Kidney (tissue), 14 donors: ENCODE results near the gene SRGAP3. TPM values are rescaled to one million over a fixed set of nuclear protein-coding genes. Genes with fewer than 3 reads are reported as not detected.

ENCODE experiments used
- DNase-seq, 5 donors: peaks; one replicate each; pipeline ENCODE4 v3.0.0-alpha.2; 2013 to 2020
- FAIRE-seq: peaks from 2 replicates; lab custom pipeline; 2012; peaks lifted over from hg19 to GRCh38; lab: Jason Lieb, UNC
- H3K27ac ChIP-seq, 2 donors: one replicate each; pipeline ENCODE4 v1.7.0; 2013; ENCODE audit warnings: low read depth in 2 of 2, low read length in 2 of 2, inconsistent platforms in 1 of 2
- H3K27me3 ChIP-seq: one replicate; pipeline ENCODE4 v1.7.1; 2013; ENCODE audit warnings: low read length, inconsistent platforms; ENCODE audit not compliant: control insufficient read depth, insufficient read depth
- H3K36me3 ChIP-seq, 3 donors: one replicate each; pipeline versions ENCODE4 v1.7.0 to v1.7.1; 2013; ENCODE audit warnings: low read length in 3 of 3, control low read depth in 1 of 3, inconsistent platforms in 1 of 3; ENCODE audit not compliant: insufficient read depth in 3 of 3, control insufficient read depth in 2 of 3
- H3K4me1 ChIP-seq, 3 donors: one replicate each; pipeline versions ENCODE4 v1.7.0 to v1.7.1; 2013; ENCODE audit warnings: low read length in 3 of 3, inconsistent platforms in 1 of 3, low read depth in 1 of 3; ENCODE audit not compliant: control insufficient read depth in 2 of 3, insufficient read depth in 2 of 3
- H3K4me3 ChIP-seq, 3 donors: one replicate each; pipeline versions ENCODE4 v1.7.0 to v1.8.1; 2013; ENCODE audit warnings: low read length in 3 of 3, control low read depth in 1 of 3, inconsistent platforms in 1 of 3
- H3K9ac ChIP-seq, 3 donors: one replicate each; pipeline versions ENCODE4 v1.7.0 to v1.7.1; 2013; ENCODE audit warnings: low read length in 3 of 3, control low read depth in 1 of 3, inconsistent platforms in 1 of 3
- H3K9me3 ChIP-seq, 3 donors: one replicate each; pipeline versions ENCODE4 v1.7.0 to v1.7.1; 2013; ENCODE audit warnings: low read length in 3 of 3, control low read depth in 1 of 3, inconsistent platforms in 1 of 3; ENCODE audit not compliant: control insufficient read depth in 2 of 3, insufficient read depth in 1 of 3
- CTCF ChIP-seq: IDR thresholded peaks from 3 replicates; pipeline ENCODE4 v1.5.1; 2012; ENCODE audit warnings: mild to moderate bottlenecking, moderate library complexity, borderline replicate concordance; ENCODE audit not compliant: insufficient read depth; ENCODE audit errors: extremely low read depth
- intact Hi-C: fragments of 100-400 bp; cut with DNase I; formaldehyde crosslinking; loops from one replicate; pipeline ENCODE4 v1.11.1; 2022
- polyA plus RNA-seq: library from polyadenylated mRNA; stranded (reverse); fragments of 350-450 nt; fragmentation: Illumina TruSeq; extraction: RNeasy Lipid Tissue Mini Kit (QIAGEN cat#74804); gene quantifications from one replicate; pipeline ENCODE4 v1.2.3, GENCODE V29; 2014; ENCODE audit warnings: low read depth, low replicate concordance; ENCODE audit not compliant: insufficient read depth
- total RNA-seq: library from RNA; stranded (reverse); fragmentation: NEBNext Ultra II Directional; extraction: Animal tissue kit (Norgen Biotek cat#: 25700); gene quantifications from one replicate; pipeline ENCODE4 v1.2.1, GENCODE V29; 2021
- donor health status: control.
- donor health status: control.
- donor health status: control.
- donor health status: control.
- donor health status: control.
- donor health status: DM: yes; HTN: yes; CAD: no.
- donor health status: Normal renal cell carcinoma (clear cell type).

SRGAP3 gene
- total and polyA plus RNA-seq, 2 donors from 2014 or later: 4.1 to 24.3 TPM

DNA sequence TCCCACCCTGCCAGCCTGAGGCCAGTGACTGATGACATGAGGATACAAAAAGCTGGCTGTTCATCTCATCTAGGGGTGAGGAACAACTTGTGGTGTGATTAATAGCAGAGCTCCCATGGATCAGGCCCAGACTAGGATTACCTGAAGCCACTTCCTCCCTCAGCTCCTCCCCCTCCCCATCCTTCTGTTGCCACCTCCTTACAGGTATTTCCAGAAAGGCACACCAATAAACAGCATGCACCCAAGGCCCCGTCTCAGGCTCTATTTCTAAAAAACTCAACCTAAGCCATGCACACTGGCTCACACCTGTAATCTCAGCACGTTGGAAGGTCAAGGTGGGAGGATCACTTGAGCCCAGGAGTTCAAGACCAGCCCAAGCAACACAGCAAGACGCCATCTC, 54.1 kb downstream of the SRGAP3 start:
- H3K4me3 ChIP-seq: no peak overlapping the region
- intact Hi-C loops: no loop called here
- H3K9ac ChIP-seq: no peak overlapping the region
- no peaks in the 10 kb centered on the region for H3K27me3 ChIP-seq
- no peaks in the 10 kb centered on the region for H3K36me3 ChIP-seq
- DNase-seq: no peak
- no peak overlapping the region for H3K27ac ChIP-seq
- H3K4me1 ChIP-seq: peaks cover 0 to 6% (median 0%) of the 10 kb centered on the region in 3 donors
- no peak for FAIRE-seq
- no peaks in the 10 kb centered on the region for H3K9me3 ChIP-seq
- TF ChIP-seq CTCF: no peak

DNA sequence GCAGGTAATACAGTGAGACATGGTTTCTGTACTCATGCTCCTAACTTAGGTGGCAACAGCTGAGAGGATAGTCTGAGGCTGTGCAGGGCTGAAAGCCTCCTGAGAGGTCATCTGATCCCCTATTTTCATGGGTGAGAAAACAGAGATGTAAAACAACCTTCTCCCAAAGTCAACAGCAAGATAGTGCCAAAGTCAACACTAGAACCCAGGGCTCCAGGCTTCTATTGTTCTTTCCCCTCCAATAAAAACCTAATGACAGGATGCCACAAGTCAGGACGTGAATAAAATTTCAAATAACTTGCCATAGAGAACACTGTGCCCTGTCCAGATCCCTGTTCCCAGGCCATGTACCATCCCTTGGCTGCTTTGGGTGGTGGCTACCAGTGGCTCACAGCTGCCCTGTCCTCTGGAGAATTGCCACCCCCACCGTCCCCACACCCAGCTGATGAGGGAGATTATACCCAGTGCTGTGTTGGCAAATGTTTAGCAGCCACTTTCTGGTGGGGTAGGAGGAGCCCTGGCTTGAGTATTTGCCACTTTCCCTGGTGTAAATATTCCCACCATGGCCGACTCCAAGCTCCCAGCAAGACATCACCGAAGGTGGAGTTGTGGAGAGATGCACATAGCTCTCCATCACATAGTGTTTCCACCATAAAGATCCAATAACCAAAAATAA, 54.8 kb downstream of the SRGAP3 start:
- intact Hi-C loops: no loop called here
- FAIRE-seq: no peak

GRCh38 chr3:9193633-9194195, 55.7 kb downstream of the SRGAP3 start:
- intact Hi-C loops: no loop called here
- Histone ChIP-seq H3K36me3 (no peaks in the 10 kb centered on the region), H3K9ac (no peak overlapping the region), H3K27me3 (no peaks in the 10 kb centered on the region), H3K27ac (no peak overlapping the region), H3K9me3 (no peaks in the 10 kb centered on the region), H3K4me1 (peaks cover 0 to 6% (median 0%) of the 10 kb centered on the region in 3 donors), H3K4me3 (no peak overlapping the region)
- DNase-seq: no peak
- FAIRE-seq: no peak
- TF ChIP-seq CTCF: no peak

More for the DNA sequence above, 54.8 kb downstream of the SRGAP3 start:
- no peak for DNase-seq
- Histone ChIP-seq H3K4me3 (no peak overlapping the region), H3K9me3 (no peaks in the 10 kb centered on the region), H3K27me3 (no peaks in the 10 kb centered on the region), H3K27ac (no peak overlapping the region), H3K9ac (no peak overlapping the region), H3K36me3 (no peaks in the 10 kb centered on the region), H3K4me1 (peaks cover 0 to 6% (median 0%) of the 10 kb centered on the region in 3 donors)
- no peak for TF ChIP-seq CTCF
